ENCODE results near the gene WNT9B.

The WNT9B gene

GRCh38 chr17:46854515-46854914, 3.1 kb downstream of the WNT9B start:
- no peak for DNase-seq

DNA sequence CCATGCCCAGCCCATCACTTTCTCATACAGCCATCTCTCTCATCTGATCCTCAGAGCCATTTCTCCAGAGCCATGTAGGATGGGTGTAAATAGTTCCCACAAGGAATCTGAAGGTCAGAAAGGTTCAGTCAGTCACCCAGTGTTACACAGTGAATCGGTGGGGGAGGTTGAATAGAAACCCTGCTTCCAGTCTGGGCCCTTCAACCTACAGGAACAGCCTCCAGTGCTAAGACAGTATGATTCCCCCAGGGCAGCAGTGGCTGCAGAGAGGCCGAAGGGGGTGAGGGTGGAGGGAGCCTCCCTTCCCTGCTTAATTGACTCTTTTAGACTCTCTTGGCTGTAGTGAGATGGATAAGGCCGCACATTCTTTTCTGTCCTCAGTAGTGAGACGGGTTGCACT, 3.6 kb downstream of the WNT9B start:
- no peak for DNase-seq

DNA sequence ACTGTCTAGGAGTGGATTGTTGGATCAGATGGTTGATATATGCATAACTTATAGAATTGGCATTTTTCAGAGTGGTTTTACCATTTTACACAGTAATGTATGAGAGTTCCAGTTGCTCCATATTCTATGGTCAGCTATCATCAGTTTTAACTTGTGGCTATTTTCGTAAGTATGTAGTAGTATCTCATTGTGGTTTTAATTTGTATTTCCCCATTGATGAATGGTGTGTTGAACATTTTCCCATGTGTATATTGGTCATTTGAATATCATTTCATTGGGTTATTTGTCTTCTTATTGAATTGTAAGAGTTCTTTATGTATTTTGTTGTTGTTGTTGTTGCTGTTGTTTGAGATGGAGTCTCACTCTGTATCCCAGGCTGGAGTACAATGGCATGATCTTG, 6.2 kb downstream of the WNT9B start:
- no peak for DNase-seq

- DNase-seq = no peak
Measured at GRCh38 chr17:46859996-46860395, 8.6 kb downstream of the WNT9B start.

DNA sequence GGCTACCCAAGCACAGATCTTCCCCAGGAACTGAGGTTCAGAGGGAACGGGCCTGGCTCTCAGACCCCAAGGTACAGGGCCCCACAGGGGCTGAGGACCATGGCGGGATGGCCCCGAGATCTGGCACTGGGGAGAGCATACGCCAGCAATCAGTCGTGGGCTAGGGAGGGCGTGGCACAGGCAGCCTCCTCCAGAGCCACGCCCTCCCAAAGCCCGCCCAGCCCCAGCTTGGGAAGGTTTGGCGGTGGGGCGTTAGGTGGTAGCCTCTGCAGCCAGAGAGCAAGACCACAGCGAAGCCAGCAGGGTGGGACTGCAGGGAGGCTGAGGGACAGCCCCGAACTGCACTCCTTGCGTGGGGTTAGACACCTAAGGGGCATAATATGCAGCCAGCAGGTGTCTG, 11.6 kb downstream of the WNT9B start:
- DNase-seq = no peak

DNA sequence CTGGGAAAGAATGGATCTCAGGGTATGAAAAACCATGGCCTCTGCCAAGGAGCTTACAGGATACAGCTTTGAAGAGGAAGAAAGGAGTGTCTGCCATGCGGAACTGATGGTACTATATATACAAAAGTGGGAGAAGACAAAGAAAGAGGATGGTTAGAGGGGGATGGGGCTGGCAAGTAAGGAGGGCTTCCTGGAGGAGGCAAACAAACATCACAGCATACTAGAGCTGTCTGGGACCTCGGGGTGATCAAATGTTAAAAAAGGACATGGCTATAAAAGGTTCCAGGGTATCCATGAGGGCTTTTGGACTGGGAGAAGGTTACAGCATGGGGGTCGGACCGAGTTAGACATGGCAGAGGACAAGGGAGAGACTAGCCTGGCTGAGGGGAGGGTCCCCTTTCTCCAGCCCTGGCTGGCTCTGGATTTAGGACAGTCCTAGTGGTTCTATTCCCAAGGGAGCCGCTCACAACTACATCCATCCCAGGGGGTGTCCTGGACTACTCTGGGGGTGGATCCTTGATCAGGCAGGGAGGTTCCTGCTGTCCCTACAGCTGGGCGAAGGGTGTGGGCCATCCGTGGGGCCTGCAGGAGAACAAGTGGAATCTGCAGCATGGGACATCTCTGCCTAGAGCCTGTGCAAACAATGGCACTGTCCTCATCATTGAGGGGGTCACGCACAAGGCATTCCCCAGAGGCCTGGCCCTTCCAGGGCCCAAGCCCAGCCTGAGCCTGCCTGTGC, 12.2 kb downstream of the WNT9B start:
- DNase-seq = no peak

DNA sequence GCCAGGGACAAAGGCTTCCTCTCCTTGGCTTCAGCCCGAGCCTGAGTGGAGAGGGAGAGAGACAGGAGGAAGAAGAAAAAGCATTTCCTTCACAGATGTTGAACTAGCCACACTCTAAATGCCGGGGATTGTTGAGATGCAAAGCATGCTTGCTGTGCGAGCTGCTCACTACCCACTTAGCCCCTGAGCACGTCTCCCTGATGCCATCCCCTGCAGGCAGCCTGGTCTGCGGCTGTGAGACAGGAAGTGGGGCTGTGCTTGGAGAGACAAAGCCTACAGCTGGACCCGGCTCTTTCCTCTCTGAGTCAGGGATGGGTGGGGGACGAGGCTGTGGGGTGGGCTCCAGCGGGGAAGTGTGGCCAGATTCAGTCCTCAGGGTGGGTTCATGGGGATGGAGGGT, 13.7 kb downstream of the WNT9B start:
- DNase-seq = no peak

- DNase-seq = no peak
Measured at GRCh38 chr17:46866325-46866724, 14.9 kb downstream of the WNT9B start.

DNA sequence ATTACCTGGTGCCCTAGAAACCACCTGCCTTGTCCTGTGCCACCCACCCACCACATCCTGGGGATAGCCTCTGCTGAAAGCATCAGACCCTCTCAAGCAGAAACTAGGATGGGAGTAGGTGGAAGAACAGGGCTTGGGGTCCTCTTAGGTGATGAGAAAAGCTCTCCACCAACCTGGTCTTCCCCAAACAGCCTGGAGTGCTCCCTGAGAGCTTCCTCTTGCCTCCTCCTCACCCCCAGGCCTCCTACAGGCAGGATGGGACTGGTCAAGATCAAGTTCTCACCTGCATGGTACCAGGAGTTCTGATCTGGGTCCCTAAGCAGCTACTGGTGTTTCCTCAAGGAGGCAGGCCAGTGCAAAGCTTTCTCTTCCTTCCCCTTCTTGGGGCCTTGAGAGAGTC, 15.4 kb downstream of the WNT9B start:
- DNase-seq = no peak

DNA sequence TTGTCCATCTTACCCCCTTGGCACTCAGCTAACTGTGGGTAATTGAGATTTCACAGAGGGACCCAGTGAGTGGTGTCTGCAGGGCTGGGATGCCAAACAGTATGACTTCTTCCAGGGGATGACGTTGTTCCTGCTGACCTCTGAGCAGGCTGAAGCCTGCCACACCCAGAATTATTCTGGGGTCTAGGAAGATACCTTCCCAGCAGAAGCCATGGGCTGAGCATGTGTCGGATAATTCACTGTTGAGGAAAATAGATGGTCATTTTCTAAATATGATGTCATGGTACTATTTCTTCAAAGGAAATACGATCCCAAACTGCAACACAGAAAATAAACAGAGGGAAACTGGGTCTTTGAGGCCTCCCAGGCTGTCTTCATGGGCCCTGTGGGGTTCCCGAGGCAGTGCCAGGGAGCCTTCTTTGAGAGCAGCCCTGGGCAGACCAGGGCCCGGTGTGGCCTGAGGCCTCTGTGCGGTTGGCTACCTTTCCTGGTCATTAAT, 17.4 kb downstream of the WNT9B start:
- DNase-seq = no peak

- DNase-seq = no peak
Measured at GRCh38 chr17:46869296-46869695, 17.9 kb downstream of the WNT9B start.

- no peak for DNase-seq
Measured at GRCh38 chr17:46869975-46870803, 18.8 kb downstream of the WNT9B start.

DNA sequence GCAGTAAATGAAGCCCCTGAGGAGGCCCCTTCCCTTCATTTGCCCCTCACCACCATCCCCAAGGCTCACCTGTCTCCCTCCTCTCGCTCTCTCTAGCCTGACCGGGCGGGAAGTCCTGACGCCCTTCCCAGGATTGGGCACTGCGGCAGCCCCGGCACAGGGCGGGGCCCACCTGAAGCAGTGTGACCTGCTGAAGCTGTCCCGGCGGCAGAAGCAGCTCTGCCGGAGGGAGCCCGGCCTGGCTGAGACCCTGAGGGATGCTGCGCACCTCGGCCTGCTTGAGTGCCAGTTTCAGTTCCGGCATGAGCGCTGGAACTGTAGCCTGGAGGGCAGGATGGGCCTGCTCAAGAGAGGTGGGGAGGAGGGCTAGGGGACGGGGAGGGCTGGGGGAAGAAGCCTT, 21.0 kb downstream of the WNT9B start:
- no peak for DNase-seq

DNA sequence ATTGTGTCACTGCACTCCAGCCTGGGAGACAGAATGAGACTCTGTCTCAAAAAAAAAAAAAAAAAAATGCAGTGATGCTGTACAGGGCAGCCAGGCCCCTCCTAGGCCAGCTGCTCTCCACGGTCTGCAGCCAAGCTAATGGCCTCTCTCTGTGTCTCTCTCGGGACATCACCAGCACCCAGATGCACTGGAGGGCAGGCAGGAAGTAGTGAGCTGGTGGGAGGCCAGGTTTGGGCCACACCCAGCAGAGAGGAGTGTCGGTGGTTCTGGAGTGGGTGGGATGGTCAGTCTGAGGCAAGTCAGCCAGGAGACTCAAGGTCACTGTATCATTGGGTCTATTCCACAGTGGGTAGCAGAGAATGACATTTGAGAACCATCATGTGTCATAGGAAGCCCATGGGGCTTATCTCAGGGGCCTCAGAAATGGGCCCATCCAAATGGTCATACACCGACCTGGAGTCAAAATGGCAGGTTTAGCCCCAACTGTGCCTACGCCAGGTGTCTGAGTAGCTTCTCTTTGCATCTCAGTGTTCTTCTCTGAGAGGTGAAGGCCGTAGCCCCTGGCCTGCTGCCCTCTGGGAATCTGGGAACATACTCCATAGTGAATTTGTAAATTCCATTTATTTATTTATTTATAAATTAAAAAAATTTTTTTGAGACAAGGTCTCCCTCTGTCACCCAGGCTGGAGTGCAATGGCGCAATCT, 22.7 kb downstream of the WNT9B start:
- no peak for DNase-seq

DNA sequence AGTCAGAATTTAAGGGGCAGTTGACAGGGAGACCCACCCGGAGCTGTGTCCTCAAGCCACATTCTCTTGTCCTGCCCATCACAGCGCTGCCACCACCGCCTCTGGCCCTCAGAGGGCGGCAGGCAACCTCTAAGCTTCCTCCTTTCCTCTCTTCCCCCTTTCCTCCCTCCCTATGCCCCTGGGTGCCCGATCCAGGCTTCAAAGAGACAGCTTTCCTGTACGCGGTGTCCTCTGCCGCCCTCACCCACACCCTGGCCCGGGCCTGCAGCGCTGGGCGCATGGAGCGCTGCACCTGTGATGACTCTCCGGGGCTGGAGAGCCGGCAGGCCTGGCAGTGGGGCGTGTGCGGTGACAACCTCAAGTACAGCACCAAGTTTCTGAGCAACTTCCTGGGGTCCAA, 23.5 kb downstream of the WNT9B start:
- DNase-seq = no peak

DNA sequence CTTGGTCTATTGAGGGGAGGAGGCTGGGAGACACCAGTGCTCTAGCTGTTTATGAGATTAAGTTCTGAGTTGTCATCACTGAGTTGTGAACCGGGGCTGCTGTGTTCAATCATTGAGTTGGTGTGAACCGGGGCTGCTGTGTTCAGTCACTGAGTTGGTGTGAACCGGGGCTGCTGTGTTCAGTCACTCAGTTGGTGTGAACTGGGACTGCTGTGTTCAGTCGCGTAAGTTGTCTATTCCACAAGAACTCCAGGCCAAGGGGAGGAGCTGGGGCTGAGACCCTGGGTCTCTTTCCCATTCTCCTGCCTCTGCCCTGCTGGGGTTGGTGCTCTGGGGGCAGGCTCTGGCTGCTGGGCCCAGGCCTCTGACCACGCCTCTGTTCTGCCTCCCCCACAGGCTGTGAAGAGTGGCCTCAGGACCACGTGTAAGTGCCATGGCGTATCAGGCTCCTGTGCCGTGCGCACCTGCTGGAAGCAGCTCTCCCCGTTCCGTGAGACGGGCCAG, 24.5 kb downstream of the WNT9B start:
- DNase-seq = no peak

DNA sequence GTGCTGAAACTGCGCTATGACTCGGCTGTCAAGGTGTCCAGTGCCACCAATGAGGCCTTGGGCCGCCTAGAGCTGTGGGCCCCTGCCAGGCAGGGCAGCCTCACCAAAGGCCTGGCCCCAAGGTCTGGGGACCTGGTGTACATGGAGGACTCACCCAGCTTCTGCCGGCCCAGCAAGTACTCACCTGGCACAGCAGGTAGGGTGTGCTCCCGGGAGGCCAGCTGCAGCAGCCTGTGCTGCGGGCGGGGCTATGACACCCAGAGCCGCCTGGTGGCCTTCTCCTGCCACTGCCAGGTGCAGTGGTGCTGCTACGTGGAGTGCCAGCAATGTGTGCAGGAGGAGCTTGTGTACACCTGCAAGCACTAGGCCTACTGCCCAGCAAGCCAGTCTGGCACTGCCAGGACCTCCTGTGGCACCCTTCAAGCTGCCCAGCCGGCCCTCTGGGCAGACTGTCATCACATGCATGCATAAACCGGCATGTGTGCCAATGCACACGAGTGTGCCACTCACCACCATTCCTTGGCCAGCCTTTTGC, 25.0 kb downstream of the WNT9B start:
- DNase-seq = no peak

GRCh38 chr17:46876926-46877325, 25.5 kb downstream of the WNT9B start:
- no peak for DNase-seq

DNA sequence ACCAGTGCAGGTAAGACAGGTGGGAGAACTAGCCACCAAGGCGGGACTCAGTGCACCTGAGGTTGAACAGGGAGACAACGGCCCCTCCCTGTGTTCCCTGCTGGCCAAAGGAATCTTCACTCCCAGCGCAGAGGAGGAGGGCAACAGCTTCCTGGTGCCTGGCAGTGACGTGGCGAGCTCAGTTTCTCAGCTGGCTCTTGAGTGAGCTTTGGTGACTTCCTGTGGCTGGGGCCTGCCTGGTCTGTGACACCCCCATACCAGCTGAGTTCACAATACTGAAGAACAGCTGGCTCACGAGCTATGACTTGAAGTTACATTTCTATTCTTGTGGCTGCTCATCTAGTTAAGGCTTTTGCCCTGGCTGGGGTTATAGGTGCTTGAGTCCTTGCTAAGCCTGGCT, 26.1 kb downstream of the WNT9B start:
- no peak for DNase-seq

- DNase-seq = no peak
Measured at GRCh38 chr17:46878055-46878454, 26.7 kb downstream of the WNT9B start.

DNA sequence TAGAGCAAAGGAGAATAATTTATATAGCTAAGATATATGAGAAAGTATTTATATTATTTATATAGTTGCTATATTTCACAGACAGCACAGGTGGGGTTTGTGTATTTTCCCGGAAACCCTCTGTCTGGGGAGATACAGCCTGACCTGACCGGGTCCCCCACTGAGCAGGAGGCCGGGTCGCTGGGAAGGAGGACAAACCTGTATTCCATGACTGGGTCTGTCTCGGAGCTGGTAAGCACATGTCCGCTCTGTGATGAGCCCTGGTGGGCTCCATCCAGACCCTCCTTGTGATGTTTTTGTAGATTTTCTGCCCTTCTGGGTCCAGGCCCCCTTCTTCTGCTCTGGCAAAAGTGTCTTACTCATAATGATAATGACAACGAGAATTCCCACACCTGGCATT, 27.7 kb downstream of the WNT9B start:
- no peak for DNase-seq

GRCh38 chr17:46881015-46881414, 29.6 kb downstream of the WNT9B start:
- DNase-seq = no peak

DNA sequence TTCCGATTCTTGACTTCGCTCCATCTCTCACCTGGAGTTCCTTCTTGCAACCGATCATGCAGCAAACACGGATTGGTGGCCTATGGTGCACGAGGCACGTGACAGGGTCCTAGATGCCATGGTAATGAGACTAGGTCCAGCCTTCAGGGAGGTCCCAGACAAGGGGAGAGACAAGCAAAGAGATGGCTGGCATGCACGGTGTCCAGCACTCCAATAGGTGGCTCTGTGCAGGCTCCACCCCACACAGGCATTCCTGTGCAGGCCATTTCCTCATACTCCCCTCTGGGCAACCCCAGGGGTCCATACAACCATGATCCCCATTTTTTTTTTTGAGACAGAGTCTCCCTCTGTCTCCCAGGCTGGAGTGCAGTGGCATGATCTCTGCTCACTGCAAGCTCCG, 31.3 kb downstream of the WNT9B start:
- no peak for DNase-seq
